HCT116 (cell line): ENCODE data around the gene TJP1. TPM values are rescaled to one million over a fixed set of nuclear protein-coding genes. Genes with fewer than 3 reads are reported as not detected.

Source experiments
- ATAC-seq: fragments of 200-7000 bp; cut with Tn5 transposase; 2 replicates; pipeline ENCODE4 v1.9.1; 2020; ENCODE audit warnings: mild to moderate bottlenecking, moderate library complexity
- BruUV-seq: library from RNA; stranded (reverse); fragments of 400-500 nt; replicated peaks from 2 replicates; lab custom pipeline; 2021; lab: Mats Ljungman, UMichigan
- CTCF ChIA-PET: fragments of 300-600 bp; sonication (Branson Sonifier 250); formaldehyde crosslinking; loops from one replicate; lab custom pipeline; 2021; ENCODE audit warnings: antibody characterized with exemption; lab: Charles Lee
- POLR2A ChIA-PET: fragments of 300-600, 350-600 bp; sonication (Branson Sonifier 250); formaldehyde crosslinking; loops from one replicate; lab custom pipeline; 2021; ENCODE audit warnings: antibody characterized with exemption; lab: Charles Lee
- RAD21 ChIA-PET, 2 experiments: fragments of 300-600 bp; sonication (Branson Sonifier 250); formaldehyde crosslinking; loops; one replicate each; lab custom pipeline; 2023; ENCODE audit warnings: low total read pairs in 2 of 2; ENCODE audit not compliant: uncharacterized antibody in 2 of 2, unreplicated experiment in 2 of 2, low non-redundant PET in 1 of 2; lab: Charles Lee
- DNase-seq: peaks from one replicate; pipeline ENCODE4 v3.0.0-alpha.2; 2010; ENCODE audit warnings: low read depth, low spot score
- H2AFZ ChIP-seq: fragments of 200-600 bp; shearing (Covaris generic), sonication (generic); 2 replicates; pipeline ENCODE4 v1.6.1; 2017; ENCODE audit warnings: low read depth, mixed run types, mixed read lengths, antibody characterized with exemption, low read length; ENCODE audit not compliant: poor library complexity, severe bottlenecking
- H3K27ac ChIP-seq: 2 replicates; pipeline ENCODE4 v1.5.1; 2012; ENCODE audit warnings: low read depth, low read length
- H3K27me3 ChIP-seq: fragments of 200-600 bp; sonication (generic); 2 replicates; pipeline ENCODE4 v1.6.1; 2016; ENCODE audit warnings: mixed run types, low read length, mixed read lengths; ENCODE audit not compliant: insufficient read depth
- H3K36me3 ChIP-seq, 2 experiments: fragments of 200-500 bp in 1 of 2; fragments of 200-600 bp in 1 of 2; sonication (Bioruptor generic) in 1 of 2; sonication (generic) in 1 of 2; 2 replicates each; pipeline versions ENCODE4 v1.5.1 to v1.6.1; 2014 to 2016; ENCODE audit warnings: low read length in 2 of 2, inconsistent platforms in 1 of 2, mixed read lengths in 1 of 2, mixed run types in 1 of 2; ENCODE audit not compliant: insufficient read depth in 2 of 2, control insufficient read depth in 1 of 2
- H3K4me1 ChIP-seq, 2 experiments: fragments of 200-600 bp in 1 of 2; sonication (generic) in 1 of 2; 2 replicates each; pipeline versions ENCODE4 v1.5.1 to v1.6.1; 2012 to 2017; ENCODE audit warnings: low read length in 2 of 2, inconsistent platforms in 1 of 2, mild to moderate bottlenecking in 1 of 2, mixed read lengths in 1 of 2, mixed run types in 1 of 2, moderate library complexity in 1 of 2; ENCODE audit not compliant: insufficient read depth in 2 of 2, control insufficient read depth in 1 of 2
- H3K4me2 ChIP-seq: fragments of 200-600 bp; sonication (generic); 2 replicates; pipeline ENCODE4 v1.6.1; 2017; ENCODE audit warnings: mixed run types, low read length, mixed read lengths
- H3K4me3 ChIP-seq, 2 experiments: fragments of 200-600 bp in 1 of 2; sonication (generic) in 1 of 2; replicated peaks in 1 of 2; 2 replicates each; pipeline ENCODE4 v1.5.1; 2011 to 2016; ENCODE audit warnings: low read length in 2 of 2, control low read depth in 1 of 2, low read depth in 1 of 2, mild to moderate bottlenecking in 1 of 2, mixed read lengths in 1 of 2, mixed run types in 1 of 2
- H3K79me2 ChIP-seq: fragments of 200-600 bp; sonication (generic); 2 replicates; pipeline ENCODE4 v1.6.1; 2017; ENCODE audit warnings: mild to moderate bottlenecking, mixed run types, low read length, moderate library complexity, mixed read lengths; ENCODE audit not compliant: insufficient read depth
- H3K9ac ChIP-seq: fragments of 200-600 bp; sonication (generic); 2 replicates; pipeline ENCODE4 v1.6.1; 2016; ENCODE audit warnings: low read length, mixed read lengths
- H3K9me2 ChIP-seq: fragments of 200-600 bp; sonication (generic), shearing (Covaris generic); 2 replicates; pipeline ENCODE4 v1.6.1; 2017; ENCODE audit warnings: mixed run types, mild to moderate bottlenecking, moderate library complexity; ENCODE audit not compliant: insufficient read depth
- H3K9me3 ChIP-seq, 2 experiments: fragments of 200-500 bp in 1 of 2; fragments of 200-600 bp in 1 of 2; sonication (Bioruptor generic) in 1 of 2; sonication (generic) in 1 of 2; 2 replicates each; pipeline ENCODE4 v1.6.1; 2014 to 2017; ENCODE audit warnings: low read length in 2 of 2, mixed read lengths in 2 of 2, inconsistent platforms in 1 of 2, low read depth in 1 of 2, mild to moderate bottlenecking in 1 of 2, mixed run types in 1 of 2, moderate library complexity in 1 of 2; ENCODE audit not compliant: control insufficient read depth in 1 of 2, insufficient read depth in 1 of 2
- H4K20me1 ChIP-seq: fragments of 200-600 bp; sonication (generic), shearing (Covaris generic); 2 replicates; pipeline ENCODE4 v1.6.1; 2017; ENCODE audit warnings: mixed run types, mild to moderate bottlenecking, moderate library complexity; ENCODE audit not compliant: insufficient read depth
- CTCF ChIP-seq, 3 experiments: fragments of 200-600 bp in 1 of 3; sonication (generic) in 1 of 3; IDR thresholded peaks in 2 of 3; conservative IDR thresholded peaks in 1 of 3; 2 replicates each; pipeline ENCODE4 v1.5.1; 2012 to 2017; ENCODE audit warnings: low read depth in 2 of 3, low read length in 2 of 3, antibody characterized with exemption in 1 of 3, borderline replicate concordance in 1 of 3, control low read depth in 1 of 3, mild to moderate bottlenecking in 1 of 3, mixed read lengths in 1 of 3, mixed run types in 1 of 3, moderate library complexity in 1 of 3; ENCODE audit not compliant: insufficient read depth in 1 of 3
- ELF1 ChIP-seq: IDR thresholded peaks from 2 replicates; pipeline ENCODE4 v1.6.1; 2012; ENCODE audit warnings: low read depth, borderline replicate concordance
- POLR2AphosphoS5 ChIP-seq: IDR thresholded peaks from 2 replicates; pipeline ENCODE4 v1.6.1; 2011; ENCODE audit warnings: mild to moderate bottlenecking, low read depth, low read length, moderate library complexity
- SIN3A ChIP-seq: IDR thresholded peaks from 2 replicates; pipeline ENCODE4 v1.6.1; 2012; ENCODE audit warnings: low read depth
- YY1 ChIP-seq: IDR thresholded peaks from 2 replicates; pipeline ENCODE4 v1.6.1; 2011; ENCODE audit warnings: low read length, low read depth, moderate library complexity, mild to moderate bottlenecking; ENCODE audit not compliant: insufficient replicate concordance; ENCODE audit errors: extremely low read depth
- intact Hi-C: fragments of 100-400 bp; cut with micrococcal nuclease; formaldehyde crosslinking; loops from 2 replicates; pipeline ENCODE4 v1.10.0; 2022
- total RNA-seq: library from RNA; stranded (reverse); gene quantifications from one replicate; pipeline ENCODE4 v1.2.1, GENCODE V29; 2021; ENCODE audit not compliant: unreplicated experiment
- TF ChIP-seq, protein P1 (sequence below): IDR thresholded peaks from 2 replicates; pipeline ENCODE4 v1.6.1; 2012

The TJP1 gene
- total RNA-seq, 1 experiment from 2014 or later: 83.6 TPM

- Histone ChIP-seq H3K79me2 (peaks cover 49% of the 10 kb centered on the region), H2AFZ (no peak overlapping the region), H3K4me3 (peak overlapping the region; percentile 63 to 79), H3K27me3 (no peaks in the 10 kb centered on the region), H3K36me3 (no peaks in the 10 kb centered on the region), H3K9me2 (no peaks in the 10 kb centered on the region), H3K4me1 (peaks cover 16 to 31% of the 10 kb centered on the region in 2 experiments), H3K9ac (peak overlapping the region; percentile 84), H3K27ac (peak overlapping the region; percentile 93), H3K4me2 (peak overlapping the region; percentile 99), H4K20me1 (no peaks in the 10 kb centered on the region), H3K9me3 (no peaks in the 10 kb centered on the region)
- ATAC-seq (peak; percentile 66), DNase-seq (peak; percentile 70)
- no TSS peak for BruUV-seq
- RAD21 ChIA-PET: no interaction called here
- TF ChIP-seq, protein P1, sequence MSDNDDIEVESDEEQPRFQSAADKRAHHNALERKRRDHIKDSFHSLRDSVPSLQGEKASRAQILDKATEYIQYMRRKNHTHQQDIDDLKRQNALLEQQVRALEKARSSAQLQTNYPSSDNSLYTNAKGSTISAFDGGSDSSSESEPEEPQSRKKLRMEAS: 0 out of 2 replicates have a peak, but pooled peaks have one; percentile 34
- TF ChIP-seq ELF1 (no peak), SIN3A (peak; percentile 40), CTCF (IDR thresholded peaks at IDR 0.05 in 2 of 3, conservative IDR thresholded peaks at IDR 0.05 in 1 of 3; ENCODE audit: borderline replicate concordance in 1 of 3, insufficient read depth in 1 of 3, low read depth in 2 of 3, low read length in 2 of 3) (peak in 1 of 3 experiments; percentile 12; a peak in 2 of 6 replicates), POLR2AphosphoS5 (peak; percentile 32; the same call in 1 of the 2 replicates), YY1 (no peak)
- POLR2A ChIA-PET: interaction anchor here (1.0 to 2.5 kb wide), 2 partner anchors 76 to 105 kb away, joined by 3 to 12 read pairs; no protein-coding TSS in a partner anchor
- intact Hi-C loops: loop anchor here (1.0 to 2.0 kb wide), 3 partner anchors 27 to 99 kb away; no protein-coding TSS in a partner anchor
- CTCF ChIA-PET: no interaction called here
Measured at GRCh38 chr15:29821416-29822099, 710 bp downstream of the TJP1 start.
